ENCODE measurements around the gene ZC3HAV1.

DNA sequence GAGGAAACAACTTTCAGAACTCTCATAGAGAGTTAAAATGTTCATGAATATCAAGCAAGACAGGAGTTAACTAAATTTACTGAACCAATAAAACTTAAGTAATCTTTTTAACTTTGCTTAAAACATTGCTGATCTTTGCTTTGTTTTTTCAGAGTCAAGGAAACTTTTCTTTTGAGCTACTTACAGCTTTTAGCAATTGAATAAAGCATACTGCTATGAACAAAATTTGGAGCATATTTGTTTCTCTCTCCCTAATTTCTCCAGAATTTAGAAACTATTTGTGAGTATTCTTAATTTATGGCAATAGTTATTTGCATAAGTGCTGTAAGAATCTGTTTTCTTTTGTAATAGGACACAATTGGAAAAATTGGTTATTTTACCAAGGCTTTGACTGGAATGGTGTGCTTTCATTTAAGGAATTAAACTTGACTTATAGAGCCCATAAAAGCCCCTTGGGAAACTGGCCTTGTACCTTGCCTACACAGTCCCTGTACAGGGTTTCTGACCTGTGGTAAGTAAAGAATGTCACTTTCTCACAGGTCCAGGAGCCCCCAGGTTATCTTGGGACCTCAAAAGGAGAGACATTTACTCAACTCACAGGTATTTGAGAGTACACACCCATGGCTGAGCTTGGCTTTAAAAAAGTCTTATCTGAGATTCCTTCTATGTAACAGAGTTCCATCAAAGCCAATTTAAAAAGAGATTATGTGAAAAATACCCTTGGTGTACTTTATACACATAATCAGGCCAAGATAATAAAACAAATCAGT lies 105.0 kb downstream of the ZC3HAV1 start:
- TF ChIP-seq, protein P1, sequence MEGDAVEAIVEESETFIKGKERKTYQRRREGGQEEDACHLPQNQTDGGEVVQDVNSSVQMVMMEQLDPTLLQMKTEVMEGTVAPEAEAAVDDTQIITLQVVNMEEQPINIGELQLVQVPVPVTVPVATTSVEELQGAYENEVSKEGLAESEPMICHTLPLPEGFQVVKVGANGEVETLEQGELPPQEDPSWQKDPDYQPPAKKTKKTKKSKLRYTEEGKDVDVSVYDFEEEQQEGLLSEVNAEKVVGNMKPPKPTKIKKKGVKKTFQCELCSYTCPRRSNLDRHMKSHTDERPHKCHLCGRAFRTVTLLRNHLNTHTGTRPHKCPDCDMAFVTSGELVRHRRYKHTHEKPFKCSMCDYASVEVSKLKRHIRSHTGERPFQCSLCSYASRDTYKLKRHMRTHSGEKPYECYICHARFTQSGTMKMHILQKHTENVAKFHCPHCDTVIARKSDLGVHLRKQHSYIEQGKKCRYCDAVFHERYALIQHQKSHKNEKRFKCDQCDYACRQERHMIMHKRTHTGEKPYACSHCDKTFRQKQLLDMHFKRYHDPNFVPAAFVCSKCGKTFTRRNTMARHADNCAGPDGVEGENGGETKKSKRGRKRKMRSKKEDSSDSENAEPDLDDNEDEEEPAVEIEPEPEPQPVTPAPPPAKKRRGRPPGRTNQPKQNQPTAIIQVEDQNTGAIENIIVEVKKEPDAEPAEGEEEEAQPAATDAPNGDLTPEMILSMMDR (IDR thresholded peaks at IDR 0.05; ENCODE audit: low read length): no peak
- TF ChIP-seq EZH2phosphoT487 (IDR thresholded peaks at IDR 0.05; ENCODE audit: low read length) (no peak), EZH2 (optimal IDR thresholded peaks at IDR 0.05; ENCODE audit: low read depth, low read length) (no peak)

Measured in MM.1S (cell line).